Endodermal cell (in vitro differentiated cells): ENCODE results near the gene TNFRSF1A. TPM values are rescaled to one million over a fixed set of nuclear protein-coding genes. Genes with fewer than 3 reads are reported as not detected.

Experiments used
- DNase-seq: peaks from one replicate; pipeline ENCODE4 v3.0.0-alpha.2; 2017
- H3K27ac ChIP-seq: 2 replicates; pipeline ENCODE4 v1.5.1; 2013; ENCODE audit warnings: mild to moderate bottlenecking, low read depth, low read length, moderate library complexity
- H3K27me3 ChIP-seq: 2 replicates; pipeline ENCODE4 v1.6.1; 2013; ENCODE audit warnings: mild to moderate bottlenecking, low read length, moderate library complexity; ENCODE audit not compliant: insufficient read depth, control insufficient read depth, poor library complexity, severe bottlenecking
- H3K36me3 ChIP-seq: 2 replicates; pipeline ENCODE4 v1.7.0; 2013; ENCODE audit warnings: mild to moderate bottlenecking, low read length, moderate library complexity; ENCODE audit not compliant: control insufficient read depth, insufficient read depth
- H3K4me1 ChIP-seq: one replicate; pipeline ENCODE4 v1.7.0; 2013; ENCODE audit warnings: low read length; ENCODE audit not compliant: control insufficient read depth, insufficient read depth
- H3K4me3 ChIP-seq: 2 replicates; pipeline ENCODE4 v1.5.1; 2013; ENCODE audit warnings: mild to moderate bottlenecking, low read length, moderate library complexity
- H3K9ac ChIP-seq: 2 replicates; pipeline ENCODE4 v1.6.1; 2013; ENCODE audit warnings: mild to moderate bottlenecking, low read length, moderate library complexity; ENCODE audit not compliant: poor library complexity, severe bottlenecking; ENCODE audit errors: extremely low read depth
- H3K9me3 ChIP-seq: 2 replicates; pipeline ENCODE4 v1.6.1; 2013; ENCODE audit warnings: mild to moderate bottlenecking, low read length, moderate library complexity; ENCODE audit not compliant: control insufficient read depth
- H3K27ac Mint-ChIP-seq: 2 replicates; pipeline ENCODE4 v1.8.0; 2020; ENCODE audit warnings: mixed read lengths
- H3K27me3 Mint-ChIP-seq: 2 replicates; pipeline ENCODE4 v1.8.0; 2021; ENCODE audit warnings: mild to moderate bottlenecking, mixed read lengths; ENCODE audit not compliant: insufficient read depth
- H3K36me3 Mint-ChIP-seq: 2 replicates; pipeline ENCODE4 v1.8.0; 2020; ENCODE audit warnings: low read depth, mixed read lengths
- H3K4me1 Mint-ChIP-seq: 2 replicates; pipeline ENCODE4 v1.8.0; 2020; ENCODE audit warnings: mixed read lengths
- H3K4me3 Mint-ChIP-seq: 2 replicates; pipeline ENCODE4 v1.8.0; 2020; ENCODE audit warnings: mild to moderate bottlenecking, moderate library complexity, mixed read lengths
- H3K9me3 Mint-ChIP-seq: 2 replicates; pipeline ENCODE4 v1.8.0; 2020; ENCODE audit warnings: mild to moderate bottlenecking, mixed read lengths
- CTCF ChIP-seq: fragments of 200-600 bp; sonication (generic); conservative IDR thresholded peaks from 2 replicates; pipeline ENCODE4 v1.5.0; 2021; ENCODE audit warnings: antibody characterized with exemption, mild to moderate bottlenecking
- WGBS, 2 experiments: methylation state at CpG; one replicate each; pipeline versions ENCODE4 v1.1.5 to v1.1.7; 2013; ENCODE audit warnings: missing lambda C conversion rate in 2 of 2, mixed read lengths in 1 of 2; ENCODE audit not compliant: insufficient coverage in 1 of 2, insufficient read length in 1 of 2; 5-methylcytosine and 5-hydroxymethylcytosine counted together
- total RNA-seq, 2 donors: library from RNA; stranded (reverse); fragmentation: NEBNext Ultra II Directional in 1 of 2; extraction: Animal tissue kit (Norgen Biotek cat#: 25700) in 1 of 2; gene quantifications; 2 replicates in 1 of 2; 3 replicates in 1 of 2; pipeline ENCODE4 v1.2.1, GENCODE V29; 2021

Gene TNFRSF1A
- total RNA-seq, 2 donors from 2014 or later, result 43.2 to 86.2 TPM

GRCh38 chr12:6373022-6373787 is 31.3 kb upstream of the TNFRSF1A start:
- peaks cover 10% of the 10 kb centered on the region for H3K27me3 Mint-ChIP-seq
- peak overlapping the region; percentile 48 for H3K4me3 ChIP-seq
- H3K9ac ChIP-seq, result no peak overlapping the region
- H3K27ac Mint-ChIP-seq, result peak overlapping the region; percentile 73
- peaks cover 37% of the 10 kb centered on the region for H3K4me1 ChIP-seq
- peak overlapping the region; percentile 58 for H3K4me3 Mint-ChIP-seq
- WGBS, 2 experiments, result 45% methylated on average over 12 to 14 of the region's 14 CpGs
- no peaks in the 10 kb centered on the region for H3K36me3 ChIP-seq
- H3K4me1 Mint-ChIP-seq, result peaks cover 73% of the 10 kb centered on the region
- no peaks in the 10 kb centered on the region for H3K9me3 Mint-ChIP-seq
- no peaks in the 10 kb centered on the region for H3K9me3 ChIP-seq
- no peak for TF ChIP-seq CTCF
- no peak overlapping the region for H3K27ac ChIP-seq
- H3K27me3 ChIP-seq, result no peaks in the 10 kb centered on the region
- H3K36me3 Mint-ChIP-seq, result peaks cover 6% of the 10 kb centered on the region
- no peak for DNase-seq

- WGBS, 2 experiments, result 33 to 40% methylated on average over 5 to 8 of the region's 8 CpGs
- no peak overlapping the region for H3K9ac ChIP-seq
- H3K27ac ChIP-seq, result no peak overlapping the region
These were observed 30.6 kb upstream of the TNFRSF1A start for GRCh38 chr12:6372403-6373003.

More at GRCh38 chr12:6372403-6373003, 30.6 kb upstream of the TNFRSF1A start:
- Mint-ChIP-seq H3K27me3 (peaks cover 10% of the 10 kb centered on the region), H3K4me3 (peak overlapping the region; percentile 58), H3K4me1 (peaks cover 69% of the 10 kb centered on the region), H3K36me3 (peaks cover 9% of the 10 kb centered on the region), H3K9me3 (no peaks in the 10 kb centered on the region), H3K27ac (peak overlapping the region; percentile 73)
- Histone ChIP-seq H3K4me3 (peak overlapping the region; percentile 48), H3K4me1 (peaks cover 34% of the 10 kb centered on the region), H3K27me3 (no peaks in the 10 kb centered on the region), H3K36me3 (no peaks in the 10 kb centered on the region), H3K9me3 (no peaks in the 10 kb centered on the region)
- DNase-seq, result peak; percentile 82
- TF ChIP-seq CTCF, result no peak
